ENCODE results near the gene EVX2.

Gene EVX2

GRCh38 chr2:176039375-176039774 is 44.4 kb downstream of the EVX2 start:
- no peak for FAIRE-seq

GRCh38 chr2:176038694-176039093 is 45.1 kb downstream of the EVX2 start:
- FAIRE-seq: no peak

- FAIRE-seq: no peak
Measured at GRCh38 chr2:176035013-176035691, 48.6 kb downstream of the EVX2 start.

GRCh38 chr2:176027806-176028205 is 56.0 kb downstream of the EVX2 start:
- FAIRE-seq: no peak
